ENCODE results near the gene DHX35.
"Not testable (repeated sequence)": the region's sequence is repeated elsewhere in the genome, so short reads cannot be mapped to it uniquely, and the experiment has no call there.

DHX35 gene

DNA sequence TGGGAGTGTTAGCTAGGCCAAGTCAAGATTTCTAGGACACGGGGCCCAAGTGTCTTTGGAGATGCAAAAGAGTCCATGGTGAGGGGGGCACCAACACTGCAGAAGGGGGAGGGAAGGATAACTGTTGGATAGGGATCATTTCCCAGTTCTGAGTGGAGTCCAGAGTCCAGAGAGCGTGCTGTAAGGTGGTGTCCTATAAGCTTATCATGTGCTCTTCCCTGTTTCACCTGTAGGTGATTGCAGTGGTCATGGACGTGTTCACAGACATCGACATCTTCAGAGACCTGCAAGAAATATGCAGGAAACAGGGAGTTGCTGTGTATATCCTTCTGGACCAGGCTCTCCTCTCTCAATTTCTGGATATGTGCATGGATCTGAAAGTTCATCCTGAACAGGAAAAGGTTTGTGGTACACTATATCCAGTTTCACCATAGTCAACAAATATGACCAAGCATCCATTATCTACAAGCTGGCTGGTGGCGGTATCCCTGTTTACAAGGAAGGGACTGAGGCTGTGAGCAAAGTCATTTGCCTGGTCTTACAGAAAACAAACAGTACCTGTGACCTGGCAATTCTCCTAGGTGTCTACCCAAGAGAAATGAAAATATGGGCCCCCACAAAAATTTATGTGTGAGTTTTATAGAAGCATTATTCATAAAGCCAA lies 20.3 kb upstream of the DHX35 start:
- DNase-seq = no peak

GRCh38 chr20:38945012-38945411 lies 17.1 kb upstream of the DHX35 start:
- no peak for DNase-seq

DNA sequence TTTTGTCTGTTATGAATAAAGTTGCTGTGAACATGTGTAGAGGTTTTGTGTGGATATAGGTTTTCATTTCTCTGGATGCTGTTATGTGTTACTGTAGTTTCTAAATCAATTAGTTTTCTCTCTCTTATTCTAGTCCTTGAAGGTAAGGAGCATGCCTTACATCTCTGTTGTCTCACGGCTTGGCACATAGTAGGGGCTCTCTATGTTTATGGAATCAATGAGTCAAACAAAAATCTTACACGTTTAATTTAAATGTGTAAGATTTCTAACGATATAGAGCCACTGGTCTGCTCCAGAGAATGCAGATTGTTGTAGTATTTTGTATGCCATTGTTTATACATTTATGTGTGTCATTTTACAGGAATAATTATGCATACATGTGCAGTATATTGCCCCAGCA lies 15.3 kb upstream of the DHX35 start:
- DNase-seq = no peak

- no peak for DNase-seq
These were observed 14.2 kb upstream of the DHX35 start for GRCh38 chr20:38947931-38948362.

DNA sequence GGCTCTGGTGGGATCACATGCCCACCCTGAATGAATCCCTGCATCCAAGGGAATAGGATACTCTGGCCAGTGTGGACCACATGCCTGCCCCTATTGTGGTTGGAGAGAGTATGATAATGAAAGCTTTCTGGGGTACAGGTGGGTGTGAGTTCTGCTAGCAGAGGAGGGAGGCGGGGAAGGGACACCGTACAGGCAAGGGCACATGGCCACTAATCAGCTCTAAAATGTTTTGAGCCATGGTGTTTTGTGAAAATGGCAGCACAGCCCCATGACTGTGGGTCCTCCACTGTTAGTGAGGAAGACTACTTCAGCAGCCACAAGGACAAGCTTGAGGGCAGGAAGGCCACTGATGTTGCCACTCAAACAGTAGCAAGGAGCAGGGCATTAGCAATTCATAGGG lies 11.9 kb upstream of the DHX35 start:
- DNase-seq = no peak

DNA sequence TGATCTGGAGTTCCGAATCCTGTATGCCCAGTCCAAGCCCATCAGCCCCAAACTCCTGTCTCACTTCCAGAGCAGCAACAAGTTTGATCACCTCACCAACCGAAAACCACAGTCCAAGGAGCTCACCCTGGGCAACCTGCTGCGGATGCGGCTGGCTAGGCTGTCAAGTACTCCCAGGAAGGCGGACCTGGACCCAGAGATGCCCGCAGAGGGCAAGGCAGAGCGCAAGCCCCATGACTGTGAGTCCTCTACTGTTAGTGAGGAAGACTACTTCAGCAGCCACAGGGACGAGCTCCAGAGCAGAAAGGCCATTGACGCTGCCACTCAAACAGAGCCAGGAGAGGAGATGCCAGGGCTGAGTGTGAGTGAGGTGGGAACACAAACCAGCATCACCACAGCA lies 10.5 kb upstream of the DHX35 start:
- no peak for DNase-seq

DNA sequence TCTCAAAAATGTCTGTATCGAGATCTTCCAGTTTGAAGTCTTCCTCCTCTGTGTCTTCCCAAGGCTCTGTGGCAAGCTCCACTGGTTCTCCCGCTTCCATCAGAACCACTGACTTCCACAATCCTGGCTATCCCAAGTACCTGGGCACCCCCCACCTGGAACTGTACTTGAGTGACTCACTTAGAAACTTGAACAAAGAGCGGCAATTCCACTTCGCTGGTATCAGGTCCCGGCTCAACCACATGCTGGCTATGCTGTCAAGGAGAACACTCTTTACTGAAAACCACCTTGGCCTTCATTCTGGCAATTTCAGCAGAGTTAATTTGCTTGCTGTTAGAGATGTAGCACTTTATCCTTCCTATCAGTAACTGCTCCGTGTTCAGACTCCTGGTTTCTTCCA lies 10.0 kb upstream of the DHX35 start:
- no peak for DNase-seq

GRCh38 chr20:38953630-38954340 lies 8.4 kb upstream of the DHX35 start:
- DNase-seq = no peak

GRCh38 chr20:38957235-38957876 lies 4.8 kb upstream of the DHX35 start:
- no peak for DNase-seq

DNA sequence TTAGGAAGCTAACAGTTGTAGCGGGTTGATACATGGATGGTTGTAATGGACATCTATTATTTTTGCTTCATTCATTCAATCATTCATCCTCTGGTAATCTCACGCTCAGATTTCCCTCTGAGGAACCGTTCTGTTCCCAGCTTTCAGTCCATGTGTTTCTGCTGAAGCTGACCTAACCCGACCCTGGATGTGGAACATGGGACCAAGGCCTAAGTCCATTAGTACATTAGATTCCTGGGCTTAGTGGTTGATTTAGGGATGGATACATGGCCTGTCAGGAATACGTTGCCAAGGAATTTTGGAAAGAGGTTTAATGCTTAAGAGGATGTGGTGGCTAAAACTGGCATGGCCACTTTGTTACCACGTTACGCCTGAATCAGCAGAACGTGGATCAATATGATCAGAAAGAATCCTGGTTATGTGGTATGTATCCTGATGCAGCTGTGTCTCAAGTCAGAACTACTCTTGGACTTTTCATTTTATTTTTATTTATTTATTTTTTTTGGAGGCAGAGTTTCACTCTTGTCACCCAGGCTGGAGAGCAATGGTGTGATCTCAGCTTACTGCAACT lies 4.1 kb upstream of the DHX35 start:
- DNase-seq = no peak

DNA sequence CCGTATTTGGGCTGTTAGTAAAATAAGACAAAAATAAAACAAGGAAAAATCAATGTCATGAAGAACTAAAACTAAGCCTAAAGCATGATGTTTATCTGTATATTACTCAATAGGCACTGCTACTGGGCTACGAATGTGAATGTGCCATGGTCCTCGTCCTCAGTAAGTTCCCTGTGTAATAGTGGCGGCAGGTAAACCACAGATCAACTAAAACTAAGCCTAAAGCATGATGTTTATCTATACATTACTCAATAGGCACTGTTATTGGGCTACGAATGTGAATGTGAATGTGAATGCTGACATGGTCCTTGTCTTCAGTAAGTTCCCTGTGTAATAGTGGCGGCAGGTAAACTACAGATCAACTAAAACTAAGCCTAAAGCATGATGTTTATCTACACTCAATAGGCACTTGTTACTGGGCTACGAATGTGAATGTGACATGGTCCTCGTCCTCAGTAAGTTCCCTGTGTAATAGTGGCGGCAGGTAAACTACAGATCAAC lies 1.9 kb upstream of the DHX35 start:
- DNase-seq = not testable (repeated sequence)

GRCh38 chr20:38961530-38962043 lies 557 bp upstream of the DHX35 start:
- DNase-seq = peak; percentile 19

- DNase-seq = no peak
These were observed 821 bp downstream of the DHX35 start for GRCh38 chr20:38962928-38963401.

DNA sequence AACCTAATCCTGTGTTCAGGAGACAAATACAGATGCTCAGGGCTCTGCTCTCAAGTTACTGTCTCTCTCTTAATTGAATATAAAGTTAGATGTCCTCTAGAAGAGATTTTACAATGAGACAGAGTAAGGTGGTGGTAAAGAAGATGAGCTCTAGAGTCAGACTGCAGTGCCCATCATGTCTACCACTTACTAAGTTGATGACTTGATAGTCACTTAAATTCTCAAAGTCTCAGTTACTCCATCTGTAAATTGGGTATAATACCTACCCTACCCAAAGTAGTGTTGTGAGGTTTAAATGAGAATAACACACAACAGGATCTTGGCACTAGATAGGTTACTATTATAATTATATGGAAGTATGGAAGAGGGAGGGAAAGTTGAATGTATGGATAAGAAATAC lies 1.6 kb downstream of the DHX35 start:
- no peak for DNase-seq

DNA sequence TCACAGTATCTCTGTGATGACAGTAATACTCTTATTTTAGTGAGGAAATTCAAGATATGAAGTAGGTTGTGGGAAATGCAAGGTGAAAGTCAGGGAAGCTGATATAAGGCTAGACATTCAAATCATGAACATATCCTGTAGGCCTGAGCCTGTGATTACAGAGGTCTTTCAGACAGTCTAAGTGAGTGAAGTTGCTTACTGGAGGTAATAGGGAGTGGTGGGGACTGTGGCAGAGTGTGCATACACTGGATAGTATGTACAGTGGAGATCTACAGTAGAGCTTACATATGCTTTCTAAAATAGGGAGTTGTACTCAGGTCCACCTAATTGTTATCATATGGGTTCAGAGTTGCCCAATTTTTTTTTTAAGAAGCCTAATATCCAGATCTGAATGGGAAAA lies 3.1 kb downstream of the DHX35 start:
- no peak for DNase-seq

GRCh38 chr20:38968090-38968489 lies 5.9 kb downstream of the DHX35 start:
- DNase-seq = no peak

GRCh38 chr20:38969708-38970107 lies 7.6 kb downstream of the DHX35 start:
- DNase-seq = no peak

DNA sequence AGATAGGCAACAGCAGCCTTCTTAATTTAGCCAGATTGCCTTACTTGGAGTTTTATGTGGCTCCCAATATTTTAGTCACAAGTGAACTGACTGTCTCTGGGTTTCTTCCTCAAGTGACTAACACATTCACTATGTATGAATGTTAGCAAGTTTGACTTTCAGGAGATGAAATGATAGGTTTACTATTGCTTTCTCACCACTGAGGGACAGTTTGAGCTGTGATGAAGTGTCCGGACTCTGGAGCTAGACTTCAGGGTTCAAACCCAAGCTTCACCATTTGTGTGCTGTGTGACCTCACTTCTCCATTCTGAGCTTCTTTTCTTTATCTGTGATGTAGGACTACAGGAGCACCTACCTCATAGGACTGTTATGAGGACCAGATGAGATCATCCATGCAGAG lies 8.2 kb downstream of the DHX35 start:
- no peak for DNase-seq

GRCh38 chr20:38973107-38973506 lies 11.0 kb downstream of the DHX35 start:
- no peak for DNase-seq

DNA sequence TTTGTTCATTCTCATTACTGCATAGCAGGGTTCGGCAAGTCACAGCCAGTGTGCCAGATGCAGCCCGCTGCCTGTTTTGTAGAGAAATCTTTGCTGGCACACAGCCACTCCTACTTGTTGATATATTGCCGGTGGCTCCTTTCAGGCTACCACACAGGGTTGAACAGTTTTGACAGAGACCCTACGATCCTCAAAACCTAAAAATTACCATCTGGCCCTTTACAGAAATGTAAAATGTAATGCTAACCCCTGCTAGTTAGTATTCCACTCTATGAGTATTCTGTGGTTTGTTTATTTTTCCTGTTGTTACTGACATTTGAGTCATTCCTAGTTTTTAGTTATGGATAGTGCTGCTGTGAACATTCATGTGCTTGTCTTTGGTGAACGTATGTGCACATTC lies 11.5 kb downstream of the DHX35 start:
- DNase-seq = no peak

GRCh38 chr20:38975539-38976120 lies 13.5 kb downstream of the DHX35 start:
- DNase-seq = no peak

GRCh38 chr20:38979434-38979833 lies 17.3 kb downstream of the DHX35 start:
- DNase-seq = no peak

GRCh38 chr20:38979842-38980241 lies 17.7 kb downstream of the DHX35 start:
- DNase-seq = no peak
